Fibroblast of skin of left quadriceps (primary cell): Measurements from ENCODE around the gene PRKAA2.
"Not testable (repeated sequence)": the region's sequence is repeated elsewhere in the genome, so short reads cannot be mapped to it uniquely, and the experiment has no call there.

Source experiments
- DNase-seq, 2 experiments: peaks; one replicate each; pipeline ENCODE4 v3.0.0-alpha.2; 2013; ENCODE audit warnings: low read depth in 2 of 2

PRKAA2 gene

GRCh38 chr1:56644919-56645676 lies at the start of gene PRKAA2:
PRKAA2 (plus strand) TSS chr1:56645314; CDS start chr1:56645388, 74 bp downstream.
- no peak for DNase-seq

GRCh38 chr1:56595397-56596191 lies 49.5 kb upstream of the PRKAA2 start:
- not testable (repeated sequence) for DNase-seq

- not testable (repeated sequence) for DNase-seq
These were observed 35.0 kb upstream of the PRKAA2 start for GRCh38 chr1:56610097-56610496.

- not testable (repeated sequence) for DNase-seq
These were observed 34.3 kb upstream of the PRKAA2 start for GRCh38 chr1:56610770-56611169.

- peak; percentile 14 to 20 for DNase-seq
These were observed 28.0 kb upstream of the PRKAA2 start for GRCh38 chr1:56617141-56617540.

- no peak for DNase-seq
These were observed 19.2 kb upstream of the PRKAA2 start for GRCh38 chr1:56625819-56626440.

- peak; percentile 43 to 49 for DNase-seq
These were observed 18.6 kb upstream of the PRKAA2 start for GRCh38 chr1:56626546-56626945.

GRCh38 chr1:56627019-56627635 lies 18.0 kb upstream of the PRKAA2 start:
- DNase-seq = no peak

GRCh38 chr1:56627636-56628039 lies 17.5 kb upstream of the PRKAA2 start:
- no peak for DNase-seq

GRCh38 chr1:56630786-56631185 lies 14.3 kb upstream of the PRKAA2 start:
- no peak for DNase-seq

- DNase-seq = no peak
These were observed 13.2 kb upstream of the PRKAA2 start for GRCh38 chr1:56631901-56632300.

GRCh38 chr1:56634981-56635380 lies 10.1 kb upstream of the PRKAA2 start:
- DNase-seq = no peak

- no peak for DNase-seq
These were observed 6.9 kb upstream of the PRKAA2 start for GRCh38 chr1:56638248-56638647.

GRCh38 chr1:56639211-56639610 lies 5.9 kb upstream of the PRKAA2 start:
- DNase-seq = no peak

- DNase-seq = no peak
These were observed 1.5 kb upstream of the PRKAA2 start for GRCh38 chr1:56643661-56644060.

GRCh38 chr1:56644064-56644918 lies 823 bp upstream of the PRKAA2 start:
- no peak for DNase-seq

GRCh38 chr1:56645677-56646305 lies 677 bp downstream of the PRKAA2 start:
- DNase-seq = no peak

GRCh38 chr1:56646611-56647010 lies 1.5 kb downstream of the PRKAA2 start:
- DNase-seq = no peak

GRCh38 chr1:56647106-56647505 lies 2.0 kb downstream of the PRKAA2 start:
- no peak for DNase-seq

- no peak for DNase-seq
These were observed 3.4 kb downstream of the PRKAA2 start for GRCh38 chr1:56648546-56648945.
